Gastrocnemius medialis (tissue), 4 donors: Measurements from ENCODE around the gene ACTL9. TPM values are rescaled to one million over a fixed set of nuclear protein-coding genes. Genes with fewer than 3 reads are reported as not detected.
"Not testable (repeated sequence)": the region's sequence is repeated elsewhere in the genome, so short reads cannot be mapped to it uniquely, and the experiment has no call there.

Experiments
- ATAC-seq, 2 donors: fragments of 150-250 bp; one replicate each; pipeline ENCODE4 v1.9.1; 2016
- DNase-seq, 2 donors: peaks; one replicate each; pipeline ENCODE4 v3.0.0-alpha.2; 2019
- H3K27ac ChIP-seq, 4 donors: fragments of 200-600 bp; sonication (generic); 1 replicate in 1 of 4; 2 replicates in 3 of 4; pipeline ENCODE4 v1.5.1; 2016 to 2018; ENCODE audit warnings: mild to moderate bottlenecking in 2 of 4, moderate library complexity in 1 of 4
- H3K27me3 ChIP-seq, 3 donors: fragments of 200-600 bp; sonication (generic) in 2 of 3; 1 replicate in 1 of 3; 2 replicates in 2 of 3; pipeline versions ENCODE4 v1.5.1 to v1.6.0; 2016 to 2019; ENCODE audit warnings: mild to moderate bottlenecking in 1 of 3, moderate library complexity in 1 of 3
- H3K36me3 ChIP-seq, 2 donors: fragments of 200-600 bp; sonication (generic) in 1 of 2; one replicate each; pipeline ENCODE4 v1.5.1; 2017 to 2018
- H3K4me1 ChIP-seq, 2 donors: fragments of 200-600 bp; sonication (generic) in 1 of 2; one replicate each; pipeline ENCODE4 v1.5.1; 2016 to 2017; ENCODE audit warnings: mild to moderate bottlenecking in 2 of 2
- H3K4me3 ChIP-seq, 4 donors: fragments of 200-600 bp; sonication (generic) in 3 of 4; 1 replicate in 1 of 4; 2 replicates in 3 of 4; pipeline ENCODE4 v1.5.1; 2016 to 2019; ENCODE audit warnings: mild to moderate bottlenecking in 2 of 4
- H3K9me3 ChIP-seq, 3 donors: fragments of 200-600 bp; sonication (generic) in 2 of 3; 1 replicate in 1 of 3; 2 replicates in 2 of 3; pipeline ENCODE4 v1.5.1; 2016 to 2019
- POLR2A ChIP-seq, 2 donors: fragments of 450-650 bp; IDR thresholded peaks; one replicate each; pipeline ENCODE4 v1.6.1; 2017; ENCODE audit warnings: antibody characterized with exemption in 2 of 2, mild to moderate bottlenecking in 2 of 2, moderate library complexity in 2 of 2
- in situ Hi-C, 4 donors: fragments of 200-750 bp; cut with MboI; loops; one replicate each; pipeline versions ENCODE4 v1.15.0 to v1.8.0; 2017; ENCODE audit warnings: low sequenced_read_pairs in 4 of 4
- intact Hi-C: fragments of 100-400 bp; cut with DNase I; formaldehyde crosslinking; loops from one replicate; pipeline ENCODE4 v1.15.1; 2023; ENCODE audit warnings: low total_unique reads
- total RNA-seq, 4 donors: library from RNA; depleted of rRNA; stranded (reverse); fragments of >200 nt; gene quantifications; one replicate each; pipeline versions ENCODE4 v1.1.0 to v1.2.3, GENCODE V29; 2016
- TF ChIP-seq, protein P1 (sequence below), 5 experiments: fragments of 450-650 bp in 3 of 5; fragments of 200-600 bp in 2 of 5; sonication (generic) in 2 of 5; IDR thresholded peaks in 4 of 5; conservative IDR thresholded peaks in 1 of 5; 1 replicate in 4 of 5; 2 replicates in 1 of 5; pipeline ENCODE4 v1.5.1; 2016 to 2019; ENCODE audit warnings: antibody characterized with exemption in 5 of 5, mild to moderate bottlenecking in 3 of 5, moderate library complexity in 3 of 5

ACTL9 gene, protein sequence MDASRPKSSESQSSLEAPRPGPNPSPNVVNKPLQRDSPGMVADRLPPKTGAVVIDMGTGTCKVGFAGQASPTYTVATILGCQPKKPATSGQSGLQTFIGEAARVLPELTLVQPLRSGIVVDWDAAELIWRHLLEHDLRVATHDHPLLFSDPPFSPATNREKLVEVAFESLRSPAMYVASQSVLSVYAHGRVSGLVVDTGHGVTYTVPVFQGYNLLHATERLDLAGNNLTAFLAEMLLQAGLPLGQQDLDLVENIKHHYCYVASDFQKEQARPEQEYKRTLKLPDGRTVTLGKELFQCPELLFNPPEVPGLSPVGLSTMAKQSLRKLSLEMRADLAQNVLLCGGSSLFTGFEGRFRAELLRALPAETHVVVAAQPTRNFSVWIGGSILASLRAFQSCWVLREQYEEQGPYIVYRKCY
- not detected for total RNA-seq

DNA sequence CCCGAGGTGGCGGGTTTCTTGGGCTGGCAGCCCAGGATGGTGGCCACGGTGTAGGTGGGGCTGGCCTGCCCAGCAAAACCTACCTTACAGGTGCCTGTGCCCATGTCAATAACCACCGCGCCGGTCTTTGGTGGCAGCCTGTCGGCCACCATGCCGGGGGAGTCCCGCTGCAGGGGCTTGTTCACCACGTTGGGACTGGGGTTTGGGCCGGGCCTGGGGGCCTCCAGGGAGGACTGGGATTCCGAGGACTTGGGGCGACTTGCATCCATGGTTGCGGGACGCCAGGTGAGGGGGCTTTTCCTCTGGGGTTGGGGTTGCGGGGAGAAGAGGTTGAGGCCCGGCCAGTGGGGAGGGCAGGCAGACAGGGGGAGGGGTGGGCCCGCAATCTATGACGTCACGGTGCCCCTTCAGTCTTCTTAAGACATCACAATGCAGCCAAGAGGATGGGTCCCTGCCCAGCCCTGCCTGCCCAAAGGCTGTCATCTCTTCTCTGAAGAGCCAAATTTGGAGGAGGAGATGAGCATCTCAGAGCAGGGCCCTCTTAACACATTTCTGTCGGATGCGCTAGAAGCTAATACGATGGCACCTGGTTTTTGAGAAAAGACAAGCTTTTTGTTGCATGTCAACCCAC, at the start of gene ACTL9:
TSS of gene ACTL9 (minus strand) at position 363 of the 631 bp plus-strand sequence. CDS start at position 269, 94 bp downstream.
- no peak for ATAC-seq
- intact Hi-C loops, result no loop called here
- no peak within 1 kb of the TSS for H3K27ac ChIP-seq
- H3K9me3 ChIP-seq, result no peaks in the 10 kb centered on the region
- no peak within 1 kb of the TSS for H3K4me3 ChIP-seq
- TF ChIP-seq POLR2A (IDR thresholded peaks at IDR 0.05), result no peak
- TF ChIP-seq, protein P1, sequence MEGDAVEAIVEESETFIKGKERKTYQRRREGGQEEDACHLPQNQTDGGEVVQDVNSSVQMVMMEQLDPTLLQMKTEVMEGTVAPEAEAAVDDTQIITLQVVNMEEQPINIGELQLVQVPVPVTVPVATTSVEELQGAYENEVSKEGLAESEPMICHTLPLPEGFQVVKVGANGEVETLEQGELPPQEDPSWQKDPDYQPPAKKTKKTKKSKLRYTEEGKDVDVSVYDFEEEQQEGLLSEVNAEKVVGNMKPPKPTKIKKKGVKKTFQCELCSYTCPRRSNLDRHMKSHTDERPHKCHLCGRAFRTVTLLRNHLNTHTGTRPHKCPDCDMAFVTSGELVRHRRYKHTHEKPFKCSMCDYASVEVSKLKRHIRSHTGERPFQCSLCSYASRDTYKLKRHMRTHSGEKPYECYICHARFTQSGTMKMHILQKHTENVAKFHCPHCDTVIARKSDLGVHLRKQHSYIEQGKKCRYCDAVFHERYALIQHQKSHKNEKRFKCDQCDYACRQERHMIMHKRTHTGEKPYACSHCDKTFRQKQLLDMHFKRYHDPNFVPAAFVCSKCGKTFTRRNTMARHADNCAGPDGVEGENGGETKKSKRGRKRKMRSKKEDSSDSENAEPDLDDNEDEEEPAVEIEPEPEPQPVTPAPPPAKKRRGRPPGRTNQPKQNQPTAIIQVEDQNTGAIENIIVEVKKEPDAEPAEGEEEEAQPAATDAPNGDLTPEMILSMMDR (IDR thresholded peaks at IDR 0.05 in 4 of 5, conservative IDR thresholded peaks at IDR 0.05 in 1 of 5), result no peak
- H3K4me1 ChIP-seq, result no peaks in the 10 kb centered on the region
- in situ Hi-C loops, result no loop called here
- no peak for DNase-seq
- H3K36me3 ChIP-seq, result no peaks in the 10 kb centered on the region
- H3K27me3 ChIP-seq, result no peaks in the 10 kb centered on the region

DNA sequence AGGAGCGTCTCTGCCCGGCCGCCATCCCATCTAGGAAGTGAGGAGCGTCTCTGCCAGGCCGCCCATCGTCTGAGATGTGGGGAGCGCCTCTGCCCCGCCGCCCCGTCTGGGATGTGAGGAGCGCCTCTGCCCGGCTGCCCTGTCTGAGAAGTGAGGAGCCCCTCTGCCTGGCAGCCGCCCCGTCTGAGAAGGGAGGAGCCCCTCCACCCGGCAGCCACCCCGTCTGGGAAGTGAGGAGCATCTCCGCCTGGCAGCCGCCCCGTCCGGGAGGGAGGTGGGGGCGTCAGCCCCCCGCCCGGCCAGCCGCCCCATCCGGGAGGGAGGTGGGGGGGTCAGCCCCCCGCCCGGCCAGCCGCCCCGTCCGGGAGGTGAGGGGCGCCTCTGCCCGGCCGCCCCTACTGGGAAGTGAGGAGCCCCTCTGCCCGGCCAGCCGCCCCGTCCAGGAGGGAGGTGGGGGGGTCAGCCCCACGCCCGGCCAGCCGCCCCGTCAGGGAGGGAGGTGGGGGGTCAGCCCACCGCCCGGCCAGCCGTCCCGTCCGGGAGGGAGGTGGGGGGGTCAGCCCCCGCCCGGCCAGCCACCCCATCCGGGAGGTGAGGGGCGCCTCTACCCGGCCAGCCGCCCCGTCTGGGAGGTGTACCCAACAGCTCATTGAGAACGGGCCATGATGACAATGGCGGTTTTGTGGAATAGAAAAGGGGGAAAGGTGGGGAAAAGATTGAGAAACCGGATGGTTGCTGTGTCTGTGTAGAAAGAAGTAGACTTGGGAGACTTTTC, 40.9 kb upstream of the ACTL9 start:
- H3K4me1 ChIP-seq, in situ Hi-C loops, ATAC-seq, H3K9me3 ChIP-seq, H3K27me3 ChIP-seq, intact Hi-C loops, H3K36me3 ChIP-seq, H3K4me3 ChIP-seq, H3K27ac ChIP-seq, DNase-seq: not testable (repeated sequence)

DNA sequence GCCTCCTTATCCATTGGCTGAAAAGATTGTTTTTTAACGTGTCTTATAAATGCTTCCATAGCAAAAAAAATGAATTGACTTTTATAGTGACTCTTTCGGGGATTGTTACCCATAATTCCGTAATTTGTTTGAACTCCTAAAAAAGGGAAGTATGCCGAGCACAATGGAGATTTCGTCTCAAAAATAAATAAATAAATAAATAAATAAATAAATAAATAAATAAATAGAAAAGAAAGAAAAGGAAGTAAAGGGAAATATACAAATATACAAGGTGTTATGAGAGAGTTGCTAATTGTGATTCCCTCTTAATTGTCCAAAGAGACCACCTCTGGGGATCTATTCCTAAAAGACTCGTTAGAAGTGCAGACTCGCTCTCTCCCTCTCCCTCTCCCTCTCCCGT, 39.8 kb upstream of the ACTL9 start:
- ATAC-seq (no peak), DNase-seq (no peak)
- in situ Hi-C loops, result no loop called here
- H3K9me3 ChIP-seq, result no peaks in the 10 kb centered on the region
- H3K27ac ChIP-seq, result no peak overlapping the region
- H3K4me3 ChIP-seq, result no peak overlapping the region
- H3K4me1 ChIP-seq, result no peaks in the 10 kb centered on the region
- H3K27me3 ChIP-seq, result no peaks in the 10 kb centered on the region
- intact Hi-C loops, result no loop called here
- H3K36me3 ChIP-seq, result no peaks in the 10 kb centered on the region
- TF ChIP-seq, protein P1 (IDR thresholded peaks at IDR 0.05 in 4 of 5, conservative IDR thresholded peaks at IDR 0.05 in 1 of 5), result no peak
- no peak for TF ChIP-seq POLR2A (IDR thresholded peaks at IDR 0.05)

DNA sequence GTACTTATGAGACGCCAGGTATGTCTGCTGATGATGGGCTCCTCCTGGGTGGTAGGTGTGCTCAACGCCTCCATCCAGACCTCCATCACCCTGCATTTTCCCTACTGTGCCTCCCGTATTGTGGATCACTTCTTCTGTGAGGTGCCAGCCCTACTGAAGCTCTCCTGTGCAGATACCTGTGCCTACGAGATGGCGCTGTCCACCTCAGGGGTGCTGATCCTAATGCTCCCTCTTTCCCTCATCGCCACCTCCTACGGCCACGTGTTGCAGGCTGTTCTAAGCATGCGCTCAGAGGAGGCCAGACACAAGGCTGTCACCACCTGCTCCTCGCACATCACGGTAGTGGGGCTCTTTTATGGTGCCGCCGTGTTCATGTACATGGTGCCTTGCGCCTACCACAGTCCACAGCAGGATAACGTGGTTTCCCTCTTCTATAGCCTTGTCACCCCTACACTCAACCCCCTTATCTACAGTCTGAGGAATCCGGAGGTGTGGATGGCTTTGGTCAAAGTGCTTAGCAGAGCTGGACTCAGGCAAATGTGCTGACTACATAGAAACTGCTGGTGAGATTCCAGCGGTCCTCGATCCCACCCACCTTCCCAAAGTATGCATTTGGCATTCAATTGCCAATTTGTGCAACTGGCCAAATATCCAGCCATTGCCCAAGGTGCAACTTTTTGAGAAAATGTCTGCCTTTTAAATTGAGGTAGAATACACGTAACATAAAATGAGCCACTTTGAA, 33.0 kb upstream of the ACTL9 start:
- no peaks in the 10 kb centered on the region for H3K4me1 ChIP-seq
- DNase-seq (no peak), ATAC-seq (no peak)
- intact Hi-C loops (no loop called here), in situ Hi-C loops (no loop called here)
- TF ChIP-seq, protein P1 (IDR thresholded peaks at IDR 0.05 in 4 of 5, conservative IDR thresholded peaks at IDR 0.05 in 1 of 5), result no peak
- no peak for TF ChIP-seq POLR2A (IDR thresholded peaks at IDR 0.05)
- no peak overlapping the region for H3K27ac ChIP-seq
- H3K27me3 ChIP-seq, result no peaks in the 10 kb centered on the region
- no peak overlapping the region for H3K4me3 ChIP-seq
- H3K36me3 ChIP-seq, result no peaks in the 10 kb centered on the region
- no peaks in the 10 kb centered on the region for H3K9me3 ChIP-seq
